ENCODE results near the gene MAL. TPM values are rescaled to one million over a fixed set of nuclear protein-coding genes. Genes with fewer than 3 reads are reported as not detected.

The MAL gene
- total and polyA plus RNA-seq, 2 of the 4 experiments (the other 2 are of a cell fraction) = not detected

- no peak overlapping the region for H2BK120ac ChIP-seq (ENCODE audit: low read depth, low read length)
- peaks cover 27% of the 10 kb centered on the region for H3K27me3 ChIP-seq (ENCODE audit: control insufficient read depth, insufficient read depth, low read length)
- no peaks in the 10 kb centered on the region for H3K36me3 ChIP-seq (ENCODE audit: control insufficient read depth, insufficient read depth, low read length)
- ATAC-seq (ENCODE audit: low read depth) (no peak), DNase-seq (no peak)
- H2AK9ac ChIP-seq (replicated peaks; ENCODE audit: low read depth, low read length, poor library complexity) = no peak overlapping the region
- no peaks in the 10 kb centered on the region for H3K9me3 ChIP-seq (ENCODE audit: control insufficient read depth, insufficient read depth, low read length)
- intact Hi-C loops (cut with micrococcal nuclease) (no loop called here), dilution Hi-C loops (cut with HindIII; ENCODE audit: low sequenced_read_pairs, unreplicated experiment) (no loop called here), in situ Hi-C loops (cut with MboI; ENCODE audit: low sequenced_read_pairs) (no loop called here)
- no peak overlapping the region for H3K4ac ChIP-seq (ENCODE audit: low read depth, low read length)
- H3K4me3 ChIP-seq (ENCODE audit: insufficient read depth, low read depth, low read length) = no peak overlapping the region
- no peak overlapping the region for H3K27ac ChIP-seq (ENCODE audit: insufficient read depth, low read length)
- peak overlapping the region; percentile 15 for H2BK5ac ChIP-seq (ENCODE audit: low read depth, low read length, poor library complexity, severe bottlenecking)
- H4K8ac ChIP-seq (ENCODE audit: low read depth in 2 of 2, low read length in 2 of 2) = no peak overlapping the region
- H3K79me1 ChIP-seq (ENCODE audit: low read depth in 1 of 2, low read length in 2 of 2) = no peaks in the 10 kb centered on the region
- H3K4me1 ChIP-seq (ENCODE audit: control insufficient read depth, insufficient read depth, low read length) = no peaks in the 10 kb centered on the region
- no peak overlapping the region for H2BK20ac ChIP-seq (ENCODE audit: low read depth, low read length)
- no peaks in the 10 kb centered on the region for H3K9me1 ChIP-seq (ENCODE audit: insufficient read depth, low read length)
- no peak overlapping the region for H3K9ac ChIP-seq (ENCODE audit: low read depth, low read length)
- H3K4me2 ChIP-seq (ENCODE audit: low read depth, low read length) = no peak overlapping the region
- H2AFZ ChIP-seq (replicated peaks; ENCODE audit: low read length, poor library complexity) = no peak overlapping the region
- ChIA-PET CTCF (interaction anchor here (0.9 kb wide), 1 partner anchor 85 kb away, joined by 3 read pairs; no protein-coding TSS in a partner anchor), POLR2A (ENCODE audit: unreplicated experiment) (no interaction called here)
- no peak overlapping the region for H4K5ac ChIP-seq (ENCODE audit: low read depth, low read length)
- no peak overlapping the region for H2BK15ac ChIP-seq (ENCODE audit: low read depth, low read length)
- H3K56ac ChIP-seq (ENCODE audit: extremely low read depth, insufficient read depth, low read length) = no peak overlapping the region
- H3K18ac ChIP-seq (ENCODE audit: low read depth, low read length) = no peak overlapping the region
- H2AK5ac ChIP-seq (ENCODE audit: low read depth, low read length) = no peak overlapping the region
- H4K91ac ChIP-seq (ENCODE audit: insufficient read depth, low read depth, low read length) = no peak overlapping the region
- H4K20me1 ChIP-seq (ENCODE audit: insufficient read depth, low read length) = no peaks in the 10 kb centered on the region
- 40% methylated on average over 1 of the region's 16 CpGs; no CpG with 5 or more reads in 1 of the 2 experiments for WGBS, 2 experiments (ENCODE audit: extremely low coverage in 2 of 2, insufficient read length in 1 of 2)
- H3K14ac ChIP-seq (replicated peaks; ENCODE audit: low read depth, low read length) = no peak overlapping the region
- no TSS peak for BruUV-seq (replicated peaks)
- no peak overlapping the region for H3K23ac ChIP-seq (ENCODE audit: low read depth, low read length)
- TF ChIP-seq CHD1 (IDR thresholded peaks at IDR 0.05; ENCODE audit: low read depth, low read length) (no peak), RCOR1 (IDR thresholded peaks at IDR 0.05; ENCODE audit: insufficient replicate concordance, low read length) (no peak), CTCF (conservative IDR thresholded peaks at IDR 0.05; ENCODE audit: low read depth, low read length) (no peak), MAFK (IDR thresholded peaks at IDR 0.05; ENCODE audit: low read depth, low read length) (no peak), SMC3 (IDR thresholded peaks at IDR 0.05; ENCODE audit: low read depth, low read length) (no peak), FOS (IDR thresholded peaks at IDR 0.05; ENCODE audit: low read depth, low read length) (no peak), MAZ (IDR thresholded peaks at IDR 0.05; ENCODE audit: borderline replicate concordance, low read depth, low read length) (no peak), ELK1 (IDR thresholded peaks at IDR 0.05; ENCODE audit: borderline replicate concordance, low read depth, low read length) (no peak), CEBPB (IDR thresholded peaks at IDR 0.05; ENCODE audit: low read depth, low read length) (no peak), USF2 (IDR thresholded peaks at IDR 0.05; ENCODE audit: low read depth, low read length) (no peak), POLR2A (IDR thresholded peaks at IDR 0.05; ENCODE audit: low read depth, low read length) (no peak), BHLHE40 (IDR thresholded peaks at IDR 0.05; ENCODE audit: low read depth, low read length) (no peak), RFX5 (IDR thresholded peaks at IDR 0.05; ENCODE audit: low read depth, low read length) (no peak), MXI1 (IDR thresholded peaks at IDR 0.05; ENCODE audit: borderline replicate concordance, low read depth, low read length) (no peak), NFE2L2 (IDR thresholded peaks at IDR 0.05; ENCODE audit: low read depth, low read length) (no peak)
Measured at GRCh38 chr2:94994063-94994913, 31.2 kb upstream of the MAL start.

All from IMR-90 (cell line).